Prostate gland (tissue), 2 donors: ENCODE data around the gene PZP.

ENCODE experiments used
- CTCF ChIP-seq, 4 experiments: fragments of 200-600 bp in 2 of 4; fragments of 450-650 bp in 2 of 4; sonication (generic) in 2 of 4; IDR thresholded peaks; 1 replicate in 3 of 4; 2 replicates in 1 of 4; pipeline ENCODE4 v1.5.1; 2016 to 2019; ENCODE audit warnings: antibody characterized with exemption in 4 of 4, mild to moderate bottlenecking in 2 of 4, moderate library complexity in 2 of 4
- POLR2A ChIP-seq: fragments of 450-650 bp; IDR thresholded peaks from one replicate; pipeline ENCODE4 v1.6.1; 2016; ENCODE audit warnings: antibody characterized with exemption, mild to moderate bottlenecking

GRCh38 chr12:9179781-9180180 lies 28.4 kb downstream of the PZP start:
- no peak for TF ChIP-seq POLR2A
- TF ChIP-seq CTCF (IDR thresholded peaks at IDR 0.05) = no peak
